ENCODE measurements around the gene SH3BP1. TPM values are rescaled to one million over a fixed set of nuclear protein-coding genes. Genes with fewer than 3 reads are reported as not detected.

The SH3BP1 gene
- polyA plus RNA-seq, 3 donors, result 20.0 to 214 (median 20.0) TPM

DNA sequence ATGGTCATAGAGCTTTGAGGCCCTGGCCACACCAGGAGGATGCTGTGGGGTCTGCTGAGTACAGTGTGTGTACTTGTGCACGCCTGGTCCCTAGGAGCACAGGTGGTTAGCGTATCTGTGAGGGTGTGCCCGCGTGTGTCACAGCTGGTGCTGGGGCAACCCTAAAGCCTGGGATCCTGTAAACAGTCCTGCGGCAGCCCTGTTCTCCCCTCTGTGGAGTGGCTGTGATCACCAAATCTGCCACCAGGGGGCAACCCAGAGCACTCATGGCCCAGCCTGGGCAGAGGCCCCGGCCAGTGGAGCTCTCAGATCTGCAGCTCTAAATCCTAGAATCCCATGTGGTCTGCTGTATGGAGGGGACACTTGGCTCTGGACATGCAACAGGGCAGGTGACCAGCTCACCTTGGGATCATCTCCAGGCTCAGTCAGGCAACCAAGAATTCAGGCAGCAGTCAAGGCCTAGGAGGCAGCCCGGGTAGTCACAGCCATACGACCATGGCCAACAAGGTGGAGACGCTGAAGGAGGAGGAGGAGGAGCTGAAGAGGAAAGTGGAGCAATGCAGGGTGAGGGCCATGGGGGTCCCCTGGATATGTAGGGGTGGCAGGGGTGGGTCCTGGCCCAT is 3.9 kb downstream of the SH3BP1 start:
- H3K27ac Mint-ChIP-seq, result peak overlapping the region in 6 of 7 donors; percentile 31 to 84 (median 78)
- Histone ChIP-seq H3K4me2 (replicated peaks; ENCODE audit: extremely low read depth, low read length, poor library complexity, severe bottlenecking) (peak overlapping the region; percentile 17), H3K27ac (ENCODE audit: low read depth in 1 of 2, low read length in 2 of 2) (peak overlapping the region in 1 of 2 donors; percentile 43), H4K20me1 (ENCODE audit: insufficient read depth, low read length) (peaks cover 81% of the 10 kb centered on the region), H3K9ac (ENCODE audit: insufficient read depth, low read length, poor library complexity, severe bottlenecking) (no peak overlapping the region), H3K4me3 (replicated peaks in 1 of 3; ENCODE audit: low read depth in 2 of 3, low read length in 3 of 3) (no peak overlapping the region), H3K27me3 (ENCODE audit: control insufficient read depth in 2 of 2, insufficient read depth in 2 of 2, low read length in 2 of 2) (no peaks in the 10 kb centered on the region), H3K9me3 (replicated peaks in 1 of 2; ENCODE audit: control insufficient read depth in 1 of 2, insufficient read depth in 1 of 2, low read length in 2 of 2) (no peaks in the 10 kb centered on the region), H3K4me1 (ENCODE audit: control insufficient read depth in 1 of 2, insufficient read depth in 2 of 2, low read length in 2 of 2) (peaks cover 40 to 47% of the 10 kb centered on the region in 2 donors), H3K36me3 (replicated peaks in 1 of 2; ENCODE audit: control insufficient read depth in 1 of 2, insufficient read depth in 2 of 2, low read length in 2 of 2) (peaks cover 67 to 72% of the 10 kb centered on the region in 2 donors), H2AFZ (ENCODE audit: insufficient read depth, low read depth, low read length, poor library complexity, severe bottlenecking) (no peak overlapping the region), H3K79me2 (ENCODE audit: insufficient read depth, low read length) (peaks cover 72% of the 10 kb centered on the region)
- peaks cover 39% of the 10 kb centered on the region for H3K4me1 Mint-ChIP-seq
- whole genome bisulfite sequencing (ENCODE audit: insufficient coverage), result 43% methylated on average over 8 of the region's 9 CpGs
- H3K36me3 Mint-ChIP-seq, result peaks cover 54 to 73% of the 10 kb centered on the region in 2 donors
- peak overlapping the region in 1 of 2 donors; percentile 53 for H3K4me3 Mint-ChIP-seq
- intact Hi-C loops (cut with micrococcal nuclease), result loop anchor here (1.0 to 10.0 kb wide), 4 partner anchors 36 to 91 kb away; partner anchors contain the start of gene GGA1 (in 1 of the 2)
- H3K27me3 Mint-ChIP-seq (ENCODE audit: low read depth in 3 of 3), result peaks cover 0 to 5% (median 0%) of the 10 kb centered on the region in 3 donors
- peak; percentile 59 to 79 (median 73) for DNase-seq
- TF ChIP-seq CTCF (IDR thresholded peaks at IDR 0.05), result peak; percentile 95
- H3K9me3 Mint-ChIP-seq, result peaks cover 0 to 3% (median 0%) of the 10 kb centered on the region in 7 donors

GRCh38 chr22:37647317-37647716 is 7.8 kb downstream of the SH3BP1 start:
- H3K79me2 ChIP-seq (ENCODE audit: insufficient read depth, low read length), result peaks cover 39% of the 10 kb centered on the region
- intact Hi-C loops (cut with micrococcal nuclease), result loop anchor here in 1 of 2 donors (10.0 kb wide), 1 partner anchor 87 kb away; no protein-coding TSS in a partner anchor

More at GRCh38 chr22:37647317-37647716, 7.8 kb downstream of the SH3BP1 start:
- peaks cover 92 to 99% of the 10 kb centered on the region in 2 donors for H3K36me3 ChIP-seq (replicated peaks in 1 of 2; ENCODE audit: control insufficient read depth in 1 of 2, insufficient read depth in 2 of 2, low read length in 2 of 2)
- no peak overlapping the region for H2AFZ ChIP-seq (ENCODE audit: insufficient read depth, low read depth, low read length, poor library complexity, severe bottlenecking)
- H3K9me3 ChIP-seq (replicated peaks in 1 of 2; ENCODE audit: control insufficient read depth in 1 of 2, insufficient read depth in 1 of 2, low read length in 2 of 2), result no peaks in the 10 kb centered on the region
- H3K4me3 Mint-ChIP-seq, result no peak overlapping the region
- no peaks in the 10 kb centered on the region for H3K27me3 ChIP-seq (ENCODE audit: control insufficient read depth in 2 of 2, insufficient read depth in 2 of 2, low read length in 2 of 2)
- peaks cover 100% of the 10 kb centered on the region for H4K20me1 ChIP-seq (ENCODE audit: insufficient read depth, low read length)
- no peak for TF ChIP-seq CTCF (IDR thresholded peaks at IDR 0.05)
- no peak for DNase-seq
- H3K27ac ChIP-seq (ENCODE audit: low read depth in 1 of 2, low read length in 2 of 2), result no peak overlapping the region
- WGBS (ENCODE audit: insufficient coverage), result 100% methylated on average over 2 of the region's 9 CpGs
- no peaks in the 10 kb centered on the region for H3K9me3 Mint-ChIP-seq
- H3K36me3 Mint-ChIP-seq, result peaks cover 87 to 100% of the 10 kb centered on the region in 2 donors
- no peak overlapping the region for H3K4me2 ChIP-seq (replicated peaks; ENCODE audit: extremely low read depth, low read length, poor library complexity, severe bottlenecking)
- no peak overlapping the region for H3K27ac Mint-ChIP-seq
- no peak overlapping the region for H3K9ac ChIP-seq (ENCODE audit: insufficient read depth, low read length, poor library complexity, severe bottlenecking)
- peaks cover 0 to 5% (median 0%) of the 10 kb centered on the region in 3 donors for H3K27me3 Mint-ChIP-seq (ENCODE audit: low read depth in 3 of 3)
- peaks cover 15% of the 10 kb centered on the region for H3K4me1 Mint-ChIP-seq
- peaks cover 13 to 16% of the 10 kb centered on the region in 2 donors for H3K4me1 ChIP-seq (ENCODE audit: control insufficient read depth in 1 of 2, insufficient read depth in 2 of 2, low read length in 2 of 2)
- no peak overlapping the region for H3K4me3 ChIP-seq (replicated peaks in 1 of 3; ENCODE audit: low read depth in 2 of 3, low read length in 3 of 3)

All from CD14-positive monocyte (primary cell).